GM23248 (cell line): Measurements from ENCODE around the gene NPPB.

Experiments
- EZH2 ChIP-seq: fragments of 200-600 bp; sonication (generic); IDR thresholded peaks from 2 replicates; pipeline ENCODE4 v1.6.1; 2018; ENCODE audit warnings: antibody characterized with exemption, mild to moderate bottlenecking; ENCODE audit not compliant: insufficient read depth, poor library complexity, severe bottlenecking
- EZH2phosphoT487 ChIP-seq: fragments of 200-600 bp; sonication (generic); IDR thresholded peaks from 2 replicates; pipeline ENCODE4 v1.6.1; 2018; ENCODE audit warnings: antibody characterized with exemption, moderate library complexity, mild to moderate bottlenecking, low read depth; ENCODE audit not compliant: insufficient read depth

GRCh38 chr1:11837767-11838348 is 20.9 kb downstream of the NPPB start:
- TF ChIP-seq EZH2: no peak
- TF ChIP-seq EZH2phosphoT487: no peak
